Bronchial epithelial cell (primary cell): ENCODE measurements around the gene DTL. TPM values are rescaled to one million over a fixed set of nuclear protein-coding genes. Genes with fewer than 3 reads are reported as not detected.

ENCODE experiments used
- DNase-seq: peaks from one replicate; pipeline ENCODE4 v3.0.0-alpha.2; 2010; ENCODE audit warnings: low read depth
- FAIRE-seq: peaks from 2 replicates; lab custom pipeline; 2011; peaks lifted over from hg19 to GRCh38; lab: Jason Lieb, UNC
- H3K27me3 ChIP-seq: 2 replicates; pipeline ENCODE4 v1.5.1; 2011; ENCODE audit warnings: low read length; ENCODE audit not compliant: control insufficient read depth, insufficient read depth
- H3K36me3 ChIP-seq: 2 replicates; pipeline ENCODE4 v1.5.1; 2011; ENCODE audit warnings: low read length; ENCODE audit not compliant: control insufficient read depth, insufficient read depth
- H3K4me3 ChIP-seq: 2 replicates; pipeline ENCODE4 v1.5.1; 2011; ENCODE audit warnings: mild to moderate bottlenecking, low read depth, low read length, control low read depth
- CTCF ChIP-seq: IDR thresholded peaks from 2 replicates; pipeline ENCODE4 v1.5.1; 2011; ENCODE audit warnings: mild to moderate bottlenecking, moderate library complexity, low read length, control low read depth, inconsistent platforms; ENCODE audit not compliant: insufficient read depth, severe bottlenecking
- total RNA-seq: library from RNA; depleted of rRNA; stranded (reverse); fragments of >200 nt; gene quantifications from 2 replicates; pipeline ENCODE4 v1.2.1, GENCODE V29; 2014

DTL gene
- total RNA-seq, 1 donor from 2014 or later: 0.26 TPM

- no peaks in the 10 kb centered on the region for H3K27me3 ChIP-seq
- no peak overlapping the region for H3K4me3 ChIP-seq
- DNase-seq (no peak), FAIRE-seq (no peak)
- peaks cover 2% of the 10 kb centered on the region for H3K36me3 ChIP-seq
- TF ChIP-seq CTCF: no peak
Measured at GRCh38 chr1:212004895-212005608, 30.5 kb upstream of the DTL start.

GRCh38 chr1:212007178-212007577, 28.4 kb upstream of the DTL start:
- no peak overlapping the region for H3K4me3 ChIP-seq
- no peaks in the 10 kb centered on the region for H3K27me3 ChIP-seq
- no peak for TF ChIP-seq CTCF
- H3K36me3 ChIP-seq: peaks cover 3% of the 10 kb centered on the region
- DNase-seq (no peak), FAIRE-seq (no peak)

GRCh38 chr1:212007886-212008285, 27.7 kb upstream of the DTL start:
- TF ChIP-seq CTCF: no peak
- FAIRE-seq (no peak), DNase-seq (no peak)
- Histone ChIP-seq H3K27me3 (no peaks in the 10 kb centered on the region), H3K4me3 (no peak overlapping the region), H3K36me3 (peaks cover 3% of the 10 kb centered on the region)

GRCh38 chr1:212009561-212009960, 26.0 kb upstream of the DTL start:
- Histone ChIP-seq H3K36me3 (peaks cover 3% of the 10 kb centered on the region), H3K4me3 (no peak overlapping the region), H3K27me3 (no peaks in the 10 kb centered on the region)
- DNase-seq: no peak
- TF ChIP-seq CTCF: no peak
- FAIRE-seq: no peak

GRCh38 chr1:212010004-212010403, 25.5 kb upstream of the DTL start:
- FAIRE-seq (no peak), DNase-seq (no peak)
- TF ChIP-seq CTCF: no peak
- no peaks in the 10 kb centered on the region for H3K27me3 ChIP-seq
- peaks cover 3% of the 10 kb centered on the region for H3K36me3 ChIP-seq
- no peak overlapping the region for H3K4me3 ChIP-seq
